ENCODE data around the gene PRDM16.

- TF ChIP-seq EZH2phosphoT487 (IDR thresholded peaks at IDR 0.05; ENCODE audit: unreplicated experiment) (no peak), ZNF114 (CRISPR knock-in tag; IDR thresholded peaks at IDR 0.05) (no peak), EZH2 (IDR thresholded peaks at IDR 0.05; ENCODE audit: low read depth, unreplicated experiment) (no peak), CTCF (conservative IDR thresholded peaks at IDR 0.05; ENCODE audit: low read depth in 2 of 2) (no peak), POLR2AphosphoS5 (IDR thresholded peaks at IDR 0.05; ENCODE audit: low read depth) (no peak), REST (IDR thresholded peaks at IDR 0.05; ENCODE audit: unreplicated experiment) (no peak), CREB1 (CRISPR knock-in tag; IDR thresholded peaks at IDR 0.05; ENCODE audit: low read depth) (no peak)
Measured at GRCh38 chr1:3396411-3396810, 327.4 kb downstream of the PRDM16 start.

All from GM23338 (cell line).